K562 (cell line): Measurements from ENCODE around the gene NRM. TPM values are rescaled to one million over a fixed set of nuclear protein-coding genes. Genes with fewer than 3 reads are reported as not detected.

Experiments
- ARNT ChIP-seq, 2 experiments: fragments of 450-650 bp; IDR thresholded peaks; 2 replicates each; pipeline ENCODE4 v1.6.1; 2016; ENCODE audit warnings: mild to moderate bottlenecking in 1 of 2
- BHLHE40 ChIP-seq: IDR thresholded peaks from 2 replicates; pipeline ENCODE4 v1.6.1; 2011; ENCODE audit warnings: low read length, improper control_type of control experiment
- CBX1 ChIP-seq: sonication (generic); IDR thresholded peaks from 2 replicates; pipeline ENCODE4 v1.6.1; 2016; ENCODE audit warnings: antibody characterized with exemption, low read depth, mild to moderate bottlenecking
- ETS2 ChIP-seq: IDR thresholded peaks from 2 replicates; pipeline ENCODE4 v1.6.1; 2016; ENCODE audit warnings: borderline replicate concordance, missing genetic modification characterization, mild to moderate bottlenecking, moderate library complexity, missing compliant biosample characterization; ENCODE audit not compliant: poor library complexity, severe bottlenecking
- HNRNPH1 ChIP-seq: fragments of 200-400 bp; formaldehyde crosslinking; optimal IDR thresholded peaks from 2 replicates; pipeline ENCODE3; 2017; ENCODE audit warnings: low read depth, mild to moderate bottlenecking, low read length, moderate library complexity
- HNRNPL ChIP-seq: fragments of 200-400 bp; formaldehyde crosslinking; IDR thresholded peaks from 2 replicates; pipeline ENCODE4 v1.6.1; 2017; ENCODE audit warnings: low read depth, mild to moderate bottlenecking, low read length
- KLF10 ChIP-seq: fragments of 250-450 bp; sonication (Bioruptor Pico); IDR thresholded peaks from 2 replicates; pipeline ENCODE4 v1.6.1; 2021; ENCODE audit warnings: matching md5 sums
- MCM7 ChIP-seq, 2 experiments: fragments of 450-650 bp; IDR thresholded peaks; 2 replicates each; pipeline ENCODE4 v1.6.1; 2016 to 2018
- NCOA6 ChIP-seq: fragments of 450-650 bp; IDR thresholded peaks from 2 replicates; pipeline ENCODE4 v1.6.1; 2017; ENCODE audit warnings: mild to moderate bottlenecking
- POLR2AphosphoS5 ChIP-seq: IDR thresholded peaks from 2 replicates; pipeline ENCODE4 v1.6.1; 2011; ENCODE audit warnings: mild to moderate bottlenecking, low read depth, low read length, moderate library complexity; ENCODE audit not compliant: control insufficient read depth, insufficient read depth
- RBM22 ChIP-seq: fragments of 200-400 bp; formaldehyde crosslinking; IDR thresholded peaks from 2 replicates; pipeline ENCODE4 v1.6.1; 2018; ENCODE audit warnings: low read length, low read depth; ENCODE audit not compliant: poor library complexity, severe bottlenecking
- SIX5 ChIP-seq, 2 experiments: IDR thresholded peaks; 2 replicates each; pipeline ENCODE4 v1.6.1; 2011; ENCODE audit warnings: low read length in 2 of 2, borderline replicate concordance in 1 of 2, low read depth in 1 of 2, mild to moderate bottlenecking in 1 of 2, moderate library complexity in 1 of 2; ENCODE audit not compliant: insufficient read depth in 1 of 2
- SREBF2 ChIP-seq: sonication (generic); formaldehyde crosslinking; IDR thresholded peaks from 2 replicates; pipeline ENCODE4 v1.4.0; 2020; ENCODE audit warnings: mild to moderate bottlenecking, missing genetic modification reagents
- ZKSCAN3 ChIP-seq: fragments of 250-450 bp; sonication (Bioruptor Pico); IDR thresholded peaks from 2 replicates; pipeline ENCODE4 v1.4.0; 2020
- ZNF165 ChIP-seq: fragments of 250-450 bp; sonication (Bioruptor Pico); IDR thresholded peaks from 2 replicates; pipeline ENCODE4 v1.4.0; 2020; ENCODE audit warnings: borderline replicate concordance
- ZNF311 ChIP-seq: fragments of 250-450 bp; sonication (Bioruptor Pico); IDR thresholded peaks from 2 replicates; pipeline ENCODE4 v1.4.0; 2020; ENCODE audit warnings: mild to moderate bottlenecking, moderate library complexity
- ZNF583 ChIP-seq: fragments of 250-450 bp; sonication (Bioruptor Pico); IDR thresholded peaks from 2 replicates; pipeline ENCODE4 v1.4.0; 2020
- polyA plus RNA-seq, 8 experiments: library from polyadenylated mRNA; depleted of rRNA in 4 of 8; stranded (reverse) in 5 of 8; unstranded in 3 of 8; fragments of >200 nt; fragmentation: Nextera tagmentation in 2 of 8; fragmentation: Illumina TruSeq in 1 of 8; extraction: Ambion mirVana in 2 of 8; extraction: Trizol in 1 of 8; gene quantifications; 2 replicates each; pipeline versions ENCODE4 v1.2.1 to v1.2.3, GENCODE V29; 2011 to 2014; ENCODE audit warnings: inconsistent platforms in 1 of 8, missing spikeins in 1 of 8
- total RNA-seq, 7 experiments: library from RNA; depleted of rRNA in 6 of 7; stranded (reverse); fragments of >200 nt in 6 of 7; fragmentation: Illumina TruSeq in 2 of 7; extraction: Trizol in 2 of 7; gene quantifications; 2 replicates each; pipeline versions ENCODE4 v1.2.1 to v1.2.3, GENCODE V29; 2011 to 2021; ENCODE audit warnings: low replicate concordance in 1 of 7
- TF ChIP-seq, protein P1 (sequence below): fragments of 450-650 bp; conservative IDR thresholded peaks from 2 replicates; pipeline ENCODE4 v1.6.1; 2016; ENCODE audit warnings: missing genetic modification characterization, low read depth, mild to moderate bottlenecking, missing compliant biosample characterization, moderate library complexity
- TF ChIP-seq, protein P2 (sequence below), 2 experiments: IDR thresholded peaks; 2 replicates each; pipeline ENCODE4 v1.6.1; 2011; ENCODE audit warnings: borderline replicate concordance in 1 of 2, control low read depth in 1 of 2, low read depth in 1 of 2, low read length in 1 of 2, mild to moderate bottlenecking in 1 of 2, mixed read lengths in 1 of 2, moderate library complexity in 1 of 2; ENCODE audit not compliant: insufficient read depth in 1 of 2, insufficient read length in 1 of 2, poor library complexity in 1 of 2, severe bottlenecking in 1 of 2; ENCODE audit errors: extremely low read depth in 1 of 2
- TF ChIP-seq, protein P3 (sequence below): fragments of 200-800 bp; sonication (Bioruptor generic); IDR thresholded peaks from 2 replicates; pipeline ENCODE4 v1.6.1; 2016; ENCODE audit warnings: missing genetic modification characterization, missing compliant biosample characterization

Gene NRM
- total and polyA plus RNA-seq, 9 of the 15 experiments (the other 6 are each of a cell fraction or from before 2014, with no cell fraction given) = 9.7 to 58.2 (median 18.1) TPM

DNA sequence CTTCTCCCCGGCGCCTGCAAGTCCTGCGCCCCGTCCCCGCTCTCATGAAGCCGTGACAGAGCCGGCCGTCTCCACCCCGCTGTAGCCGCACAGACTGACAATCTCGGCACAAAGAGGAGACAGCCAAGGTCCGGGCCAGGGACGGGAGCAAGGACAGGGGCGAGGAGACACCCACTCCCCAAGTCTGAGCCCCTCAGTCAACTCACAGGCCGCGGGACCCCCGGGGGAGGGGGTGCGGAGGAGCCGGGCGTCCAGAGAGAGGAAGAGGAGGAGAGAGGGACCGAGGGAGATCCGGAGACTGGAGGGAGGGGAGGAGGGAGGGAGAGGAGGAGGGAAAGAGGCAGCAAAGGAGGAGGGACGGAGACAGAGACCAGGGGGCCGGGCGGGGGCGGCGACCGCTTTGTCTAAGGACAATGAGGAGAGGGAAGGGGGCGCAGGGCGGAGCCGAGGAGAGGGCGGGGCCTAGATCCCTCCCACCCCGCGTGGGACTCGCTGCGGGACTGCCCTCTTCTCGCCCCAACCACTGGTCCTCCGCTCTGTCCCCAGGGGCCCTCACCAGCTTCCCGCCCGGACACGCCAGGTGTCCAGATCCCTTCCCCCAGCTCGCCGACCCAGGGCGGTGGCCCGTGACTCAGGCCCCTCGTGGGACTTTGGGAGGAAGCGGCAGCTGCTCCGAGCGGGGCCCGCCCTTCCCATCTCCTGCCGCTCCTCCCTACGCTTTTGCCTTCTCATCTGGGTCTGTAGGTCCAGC, 3.7 kb downstream of the NRM start (continued):
- TF ChIP-seq, protein P1, sequence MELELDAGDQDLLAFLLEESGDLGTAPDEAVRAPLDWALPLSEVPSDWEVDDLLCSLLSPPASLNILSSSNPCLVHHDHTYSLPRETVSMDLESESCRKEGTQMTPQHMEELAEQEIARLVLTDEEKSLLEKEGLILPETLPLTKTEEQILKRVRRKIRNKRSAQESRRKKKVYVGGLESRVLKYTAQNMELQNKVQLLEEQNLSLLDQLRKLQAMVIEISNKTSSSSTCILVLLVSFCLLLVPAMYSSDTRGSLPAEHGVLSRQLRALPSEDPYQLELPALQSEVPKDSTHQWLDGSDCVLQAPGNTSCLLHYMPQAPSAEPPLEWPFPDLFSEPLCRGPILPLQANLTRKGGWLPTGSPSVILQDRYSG (tag) = no peak
- TF ChIP-seq RBM22 (peak; percentile 63), ZNF583 (peak; percentile 14; the same call in 1 of the 2 replicates), SIX5 (IDR thresholded peaks at IDR 0.05; ENCODE audit: borderline replicate concordance in 1 of 2, insufficient read depth in 1 of 2, low read depth in 1 of 2, low read length in 2 of 2) (no peak), BHLHE40 (peak; percentile 89), SREBF2 (CRISPR knock-in tag) (no peak), NCOA6 (no peak), HNRNPL (no peak), ARNT (IDR thresholded peaks at IDR 0.05) (no peak; a peak in 1 of 4 replicates), POLR2AphosphoS5 (peak; percentile 78), CBX1 (peak; percentile 17; the same call in 1 of the 2 replicates), ZNF165 (CRISPR knock-in tag) (no peak), ZNF311 (CRISPR knock-in tag) (no peak), MCM7 (IDR thresholded peaks at IDR 0.05) (no peak), ETS2 (no peak), HNRNPH1 (no peak), ZKSCAN3 (CRISPR knock-in tag) (no peak), KLF10 (CRISPR knock-in tag) (no peak)
- TF ChIP-seq, protein P2, sequence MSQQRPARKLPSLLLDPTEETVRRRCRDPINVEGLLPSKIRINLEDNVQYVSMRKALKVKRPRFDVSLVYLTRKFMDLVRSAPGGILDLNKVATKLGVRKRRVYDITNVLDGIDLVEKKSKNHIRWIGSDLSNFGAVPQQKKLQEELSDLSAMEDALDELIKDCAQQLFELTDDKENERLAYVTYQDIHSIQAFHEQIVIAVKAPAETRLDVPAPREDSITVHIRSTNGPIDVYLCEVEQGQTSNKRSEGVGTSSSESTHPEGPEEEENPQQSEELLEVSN (IDR thresholded peaks at IDR 0.05; ENCODE audit: borderline replicate concordance in 1 of 2, extremely low read depth in 1 of 2, insufficient read depth in 1 of 2, insufficient read length in 1 of 2, low read depth in 1 of 2, low read length in 1 of 2, poor library complexity in 1 of 2, severe bottlenecking in 1 of 2) = peak; percentile 70 to 87
- TF ChIP-seq, protein P3, sequence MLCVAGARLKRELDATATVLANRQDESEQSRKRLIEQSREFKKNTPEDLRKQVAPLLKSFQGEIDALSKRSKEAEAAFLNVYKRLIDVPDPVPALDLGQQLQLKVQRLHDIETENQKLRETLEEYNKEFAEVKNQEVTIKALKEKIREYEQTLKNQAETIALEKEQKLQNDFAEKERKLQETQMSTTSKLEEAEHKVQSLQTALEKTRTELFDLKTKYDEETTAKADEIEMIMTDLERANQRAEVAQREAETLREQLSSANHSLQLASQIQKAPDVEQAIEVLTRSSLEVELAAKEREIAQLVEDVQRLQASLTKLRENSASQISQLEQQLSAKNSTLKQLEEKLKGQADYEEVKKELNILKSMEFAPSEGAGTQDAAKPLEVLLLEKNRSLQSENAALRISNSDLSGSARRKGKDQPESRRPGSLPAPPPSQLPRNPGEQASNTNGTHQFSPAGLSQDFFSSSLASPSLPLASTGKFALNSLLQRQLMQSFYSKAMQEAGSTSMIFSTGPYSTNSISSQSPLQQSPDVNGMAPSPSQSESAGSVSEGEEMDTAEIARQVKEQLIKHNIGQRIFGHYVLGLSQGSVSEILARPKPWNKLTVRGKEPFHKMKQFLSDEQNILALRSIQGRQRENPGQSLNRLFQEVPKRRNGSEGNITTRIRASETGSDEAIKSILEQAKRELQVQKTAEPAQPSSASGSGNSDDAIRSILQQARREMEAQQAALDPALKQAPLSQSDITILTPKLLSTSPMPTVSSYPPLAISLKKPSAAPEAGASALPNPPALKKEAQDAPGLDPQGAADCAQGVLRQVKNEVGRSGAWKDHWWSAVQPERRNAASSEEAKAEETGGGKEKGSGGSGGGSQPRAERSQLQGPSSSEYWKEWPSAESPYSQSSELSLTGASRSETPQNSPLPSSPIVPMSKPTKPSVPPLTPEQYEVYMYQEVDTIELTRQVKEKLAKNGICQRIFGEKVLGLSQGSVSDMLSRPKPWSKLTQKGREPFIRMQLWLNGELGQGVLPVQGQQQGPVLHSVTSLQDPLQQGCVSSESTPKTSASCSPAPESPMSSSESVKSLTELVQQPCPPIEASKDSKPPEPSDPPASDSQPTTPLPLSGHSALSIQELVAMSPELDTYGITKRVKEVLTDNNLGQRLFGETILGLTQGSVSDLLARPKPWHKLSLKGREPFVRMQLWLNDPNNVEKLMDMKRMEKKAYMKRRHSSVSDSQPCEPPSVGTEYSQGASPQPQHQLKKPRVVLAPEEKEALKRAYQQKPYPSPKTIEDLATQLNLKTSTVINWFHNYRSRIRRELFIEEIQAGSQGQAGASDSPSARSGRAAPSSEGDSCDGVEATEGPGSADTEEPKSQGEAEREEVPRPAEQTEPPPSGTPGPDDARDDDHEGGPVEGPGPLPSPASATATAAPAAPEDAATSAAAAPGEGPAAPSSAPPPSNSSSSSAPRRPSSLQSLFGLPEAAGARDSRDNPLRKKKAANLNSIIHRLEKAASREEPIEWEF (CRISPR knock-in tag) = no peak
